Mucosa of descending colon (tissue), 3 donors: ENCODE measurements around the gene APP. TPM values are rescaled to one million over a fixed set of nuclear protein-coding genes. Genes with fewer than 3 reads are reported as not detected.
"Not testable (repeated sequence)": the region's sequence is repeated elsewhere in the genome, so short reads cannot be mapped to it uniquely, and the experiment has no call there.

Source experiments
- ATAC-seq: fragments of 200-7000 bp; cut with Tn5 transposase; one replicate; pipeline ENCODE4 v1.9.1; 2020; ENCODE audit warnings: mild to moderate bottlenecking, moderate library complexity
- DNase-seq, 3 donors: peaks; one replicate each; pipeline ENCODE4 v3.0.0-alpha.2; 2020
- H3K36me3 ChIP-seq: fragments of 200-600 bp; one replicate; pipeline ENCODE4 v1.8.0; 2021; ENCODE audit warnings: low read depth, mild to moderate bottlenecking
- H3K4me1 ChIP-seq: fragments of 200-600 bp; one replicate; pipeline ENCODE4 v1.8.0; 2021; ENCODE audit warnings: low read depth, mild to moderate bottlenecking
- H3K4me3 ChIP-seq: fragments of 200-600 bp; one replicate; pipeline ENCODE4 v1.8.0; 2021; ENCODE audit warnings: mild to moderate bottlenecking
- H3K9me3 ChIP-seq: fragments of 200-600 bp; one replicate; pipeline ENCODE4 v1.8.0; 2021; ENCODE audit warnings: mild to moderate bottlenecking
- intact Hi-C, 2 donors: fragments of 100-400 bp; cut with DNase I in 1 of 2; cut with micrococcal nuclease in 1 of 2; formaldehyde crosslinking; loops; one replicate each; pipeline versions ENCODE4 v1.11.0 to v1.11.1; 2022; cut with DNase I, micrococcal nuclease
- total RNA-seq, 3 donors: library from RNA; stranded (reverse); fragmentation: NEBNext Ultra II Directional in 2 of 3; extraction: Animal tissue kit (Norgen Biotek cat#: 25700) in 2 of 3; gene quantifications; one replicate each; pipeline versions ENCODE4 v1.2.1 to v1.2.4, GENCODE V29; 2021 to 2023
- TF ChIP-seq, protein P1 (sequence below): fragments of 200-600 bp; IDR thresholded peaks from one replicate; pipeline ENCODE4 v1.8.0; 2022; ENCODE audit warnings: antibody characterized with exemption, mild to moderate bottlenecking
- donor health status: DM: no; HTN: no; CAD: no; lungs with moderate emphysema.
- donor health status: DM: no; HTN: no; CAD: no.
- donor health status: DM: no; HTN: yes; CAD: no.

APP gene
- total RNA-seq, 3 donors from 2014 or later = 573 to 666 (median 579) TPM

DNA sequence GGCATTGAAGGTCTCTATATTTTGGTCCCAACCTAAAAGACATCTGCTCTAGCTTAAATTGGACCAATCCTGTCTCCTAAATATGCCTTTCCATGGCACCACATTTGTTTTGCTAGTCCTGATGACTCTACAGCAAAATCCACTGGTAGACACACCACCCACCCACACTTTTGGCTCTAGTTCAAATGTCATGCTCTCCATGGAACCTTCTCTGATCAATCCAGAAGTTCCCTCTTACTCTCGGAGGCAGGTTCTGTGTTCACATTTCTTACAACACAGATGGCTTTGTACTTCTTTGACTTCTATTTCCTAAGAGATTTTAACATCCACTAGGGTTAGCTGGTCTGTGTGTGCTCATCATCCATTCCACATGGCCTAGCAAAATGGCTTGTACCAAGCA is 151.3 kb downstream of the APP start:
- Histone ChIP-seq H3K36me3 (no peaks in the 10 kb centered on the region), H3K9me3 (no peaks in the 10 kb centered on the region), H3K4me3 (no peak overlapping the region), H3K4me1 (no peaks in the 10 kb centered on the region)
- ATAC-seq = no peak
- TF ChIP-seq, protein P1, sequence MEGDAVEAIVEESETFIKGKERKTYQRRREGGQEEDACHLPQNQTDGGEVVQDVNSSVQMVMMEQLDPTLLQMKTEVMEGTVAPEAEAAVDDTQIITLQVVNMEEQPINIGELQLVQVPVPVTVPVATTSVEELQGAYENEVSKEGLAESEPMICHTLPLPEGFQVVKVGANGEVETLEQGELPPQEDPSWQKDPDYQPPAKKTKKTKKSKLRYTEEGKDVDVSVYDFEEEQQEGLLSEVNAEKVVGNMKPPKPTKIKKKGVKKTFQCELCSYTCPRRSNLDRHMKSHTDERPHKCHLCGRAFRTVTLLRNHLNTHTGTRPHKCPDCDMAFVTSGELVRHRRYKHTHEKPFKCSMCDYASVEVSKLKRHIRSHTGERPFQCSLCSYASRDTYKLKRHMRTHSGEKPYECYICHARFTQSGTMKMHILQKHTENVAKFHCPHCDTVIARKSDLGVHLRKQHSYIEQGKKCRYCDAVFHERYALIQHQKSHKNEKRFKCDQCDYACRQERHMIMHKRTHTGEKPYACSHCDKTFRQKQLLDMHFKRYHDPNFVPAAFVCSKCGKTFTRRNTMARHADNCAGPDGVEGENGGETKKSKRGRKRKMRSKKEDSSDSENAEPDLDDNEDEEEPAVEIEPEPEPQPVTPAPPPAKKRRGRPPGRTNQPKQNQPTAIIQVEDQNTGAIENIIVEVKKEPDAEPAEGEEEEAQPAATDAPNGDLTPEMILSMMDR = no peak
- no peak for DNase-seq
- intact Hi-C loops = no loop called here

DNA sequence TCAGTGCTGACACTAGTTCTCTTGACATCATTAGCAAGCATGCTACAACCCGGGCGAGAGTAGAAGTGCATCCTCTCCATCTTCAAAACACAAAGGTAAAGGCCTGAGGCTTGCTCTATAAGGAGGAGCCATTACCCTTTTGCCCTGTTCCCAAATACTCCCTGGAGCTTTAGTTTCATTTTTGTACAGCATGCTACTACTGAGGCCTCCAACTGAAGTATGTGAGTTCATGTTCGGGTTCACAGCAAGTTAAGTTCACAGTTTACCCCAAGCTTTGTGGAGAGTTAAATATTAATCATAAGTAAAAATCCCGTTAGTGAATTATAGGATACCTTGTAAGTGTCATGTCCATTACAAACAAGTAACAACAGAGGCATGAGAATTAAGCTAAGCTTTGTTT is 156.6 kb downstream of the APP start:
- TF ChIP-seq, protein P1 = no peak
- H3K9me3 ChIP-seq = no peaks in the 10 kb centered on the region
- ATAC-seq = no peak
- H3K4me1 ChIP-seq = no peaks in the 10 kb centered on the region
- H3K4me3 ChIP-seq = no peak overlapping the region
- intact Hi-C loops = no loop called here
- no peak for DNase-seq
- H3K36me3 ChIP-seq = no peaks in the 10 kb centered on the region

DNA sequence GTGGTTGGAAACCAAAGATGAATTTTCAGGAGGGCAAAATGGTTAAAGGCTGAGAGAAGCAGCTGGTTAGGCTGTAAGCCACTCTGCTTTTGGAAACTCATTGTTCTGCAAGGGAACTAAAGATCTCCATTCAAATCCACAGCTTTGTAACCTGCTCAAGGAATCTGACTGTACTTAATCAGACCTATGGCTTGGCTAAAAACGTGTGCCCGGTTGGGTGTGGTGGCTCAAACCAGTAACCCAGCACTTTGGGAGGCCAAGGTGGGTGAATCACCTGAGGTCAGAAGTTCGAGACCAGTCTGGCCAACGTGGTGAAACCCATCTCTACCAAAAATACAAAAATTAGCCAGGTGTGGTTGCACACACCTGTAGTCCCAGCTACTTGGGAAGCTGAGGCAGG is 158.1 kb downstream of the APP start:
- H3K36me3 ChIP-seq, DNase-seq, ATAC-seq, intact Hi-C loops, H3K9me3 ChIP-seq, H3K4me1 ChIP-seq, H3K4me3 ChIP-seq: not testable (repeated sequence)

DNA sequence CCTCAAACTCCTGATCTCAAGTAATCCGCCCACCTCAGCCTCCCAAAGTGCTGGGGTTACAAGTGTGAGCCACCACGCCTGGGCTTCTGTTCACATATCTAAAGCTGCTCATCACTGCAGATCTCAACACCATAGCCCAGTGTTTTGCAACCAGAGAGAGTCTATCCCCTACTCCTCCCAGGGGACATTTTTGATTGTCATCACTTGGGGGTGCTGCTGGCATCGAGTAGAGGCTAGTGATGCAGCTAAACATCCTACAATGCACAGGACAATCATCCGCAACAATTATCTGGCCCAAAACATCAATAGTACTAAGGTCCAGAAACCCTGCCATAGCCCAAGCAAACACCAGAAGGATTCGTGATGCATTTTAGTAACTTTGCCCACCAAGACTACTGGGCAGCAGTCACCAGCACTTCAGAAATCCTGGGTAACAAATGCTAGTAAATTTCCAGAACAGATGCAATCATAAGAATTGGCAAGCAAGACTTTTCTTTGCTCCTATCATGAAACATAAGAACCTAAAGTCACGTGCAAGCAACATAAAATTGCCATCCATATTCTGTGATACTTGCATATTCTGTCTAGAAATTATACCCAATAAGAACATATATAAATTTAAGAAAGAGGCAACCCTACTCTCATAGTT is 159.2 kb downstream of the APP start:
- intact Hi-C loops = no loop called here
- Histone ChIP-seq H3K4me3 (no peak overlapping the region), H3K4me1 (no peaks in the 10 kb centered on the region), H3K9me3 (no peaks in the 10 kb centered on the region), H3K36me3 (no peaks in the 10 kb centered on the region)
- TF ChIP-seq, protein P1 = no peak
- ATAC-seq = no peak
- no peak for DNase-seq

DNA sequence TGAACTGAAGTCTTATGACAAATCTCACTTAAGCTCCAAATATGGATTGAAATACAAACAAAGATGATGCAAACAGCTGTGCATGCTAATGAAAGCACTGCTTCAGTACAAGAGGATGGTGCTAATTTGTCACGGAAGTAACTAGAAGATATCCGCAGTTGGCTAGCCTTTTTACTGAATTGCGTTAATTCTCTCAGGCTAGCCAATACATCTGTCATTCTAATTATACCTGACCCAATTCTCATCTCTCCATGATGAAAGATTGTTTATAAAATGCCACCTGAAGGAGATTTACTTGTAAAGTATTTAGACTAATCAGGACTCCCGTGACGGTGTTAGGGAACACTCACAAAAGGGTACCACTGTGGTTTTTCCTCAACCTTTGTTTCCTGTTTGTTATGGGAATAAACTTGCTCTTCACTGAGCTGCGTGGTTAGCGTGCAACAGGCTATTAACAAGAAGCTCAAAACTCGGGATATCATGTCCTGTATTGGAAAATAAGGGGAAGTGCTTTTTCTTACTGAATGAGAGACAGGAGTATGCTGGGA is 162.5 kb downstream of the APP start:
- ATAC-seq = no peak
- intact Hi-C loops = no loop called here
- DNase-seq = no peak

DNA sequence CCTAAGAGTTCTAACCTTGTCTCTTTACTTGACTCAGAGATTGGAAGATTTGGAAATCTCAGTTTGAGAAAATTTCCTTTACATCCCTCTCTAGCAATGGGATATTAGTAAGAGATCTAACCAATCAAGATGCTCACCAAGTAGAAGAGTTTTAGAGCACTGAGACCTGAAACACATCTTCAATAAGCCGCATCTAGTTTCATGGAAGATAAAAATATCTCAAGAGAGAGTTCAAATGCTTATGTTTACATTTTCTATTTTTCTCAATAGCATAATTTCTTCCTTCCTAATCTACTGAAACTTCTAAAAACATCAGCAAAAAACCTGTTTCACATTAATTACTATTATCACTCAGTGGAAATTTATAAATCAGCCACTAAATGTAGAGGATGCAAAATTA is 165.1 kb downstream of the APP start:
- intact Hi-C loops = no loop called here
- no peak overlapping the region for H3K4me3 ChIP-seq
- peaks cover 6% of the 10 kb centered on the region for H3K4me1 ChIP-seq
- no peaks in the 10 kb centered on the region for H3K9me3 ChIP-seq
- no peaks in the 10 kb centered on the region for H3K36me3 ChIP-seq
- TF ChIP-seq, protein P1 = no peak
- ATAC-seq (no peak), DNase-seq (no peak)

More for the DNA sequence above, 162.5 kb downstream of the APP start:
- Histone ChIP-seq H3K4me1 (no peaks in the 10 kb centered on the region), H3K9me3 (no peaks in the 10 kb centered on the region), H3K36me3 (no peaks in the 10 kb centered on the region), H3K4me3 (no peak overlapping the region)
- TF ChIP-seq, protein P1 = no peak
